Caco-2 (cell line): ENCODE data around the gene ST6GAL1. TPM values are rescaled to one million over a fixed set of nuclear protein-coding genes. Genes with fewer than 3 reads are reported as not detected.

ENCODE experiments used
- BruUV-seq: library from RNA; stranded (reverse); fragments of 400-500 nt; replicated peaks from 2 replicates; lab custom pipeline; 2021; lab: Mats Ljungman, UMichigan
- CTCF ChIA-PET: fragments of 300-600 bp; sonication (Branson Sonifier 250); formaldehyde crosslinking; loops from one replicate; lab custom pipeline; 2022; ENCODE audit warnings: antibody characterized with exemption; lab: Charles Lee
- POLR2A ChIA-PET: fragments of 300-600 bp; sonication (Branson Sonifier 250); formaldehyde crosslinking; loops from one replicate; lab custom pipeline; 2022; ENCODE audit warnings: antibody characterized with exemption; lab: Charles Lee
- DNase-seq, 2 experiments: peaks; one replicate each; pipeline versions ENCODE4 v3.0.0 to v3.0.0-alpha.2; 2020 to 2022
- H3K27me3 ChIP-seq: replicated peaks from 2 replicates; pipeline ENCODE4 v1.6.0; 2011; ENCODE audit warnings: low read length; ENCODE audit not compliant: control insufficient read depth, insufficient read depth
- H3K36me3 ChIP-seq: 2 replicates; pipeline ENCODE4 v1.5.1; 2011; ENCODE audit warnings: low read length; ENCODE audit not compliant: control insufficient read depth, insufficient read depth
- H3K4me1 ChIP-seq: fragments of 250-450 bp; sonication (Bioruptor Pico); 2 replicates; pipeline ENCODE4 v1.5.1; 2020; ENCODE audit warnings: mild to moderate bottlenecking
- H3K4me3 ChIP-seq: 2 replicates; pipeline ENCODE4 v1.5.1; 2011; ENCODE audit warnings: low read depth, mild to moderate bottlenecking, control low read depth, low read length
- H3K9me3 ChIP-seq: fragments of 250-450 bp; sonication (Bioruptor Pico); 2 replicates; pipeline ENCODE4 v1.5.1; 2020; ENCODE audit warnings: mild to moderate bottlenecking, moderate library complexity
- H3K27ac Mint-ChIP-seq: one replicate; pipeline ENCODE4 v1.8.0; 2022; ENCODE audit warnings: mixed read lengths; ENCODE audit not compliant: unreplicated experiment
- H3K27me3 Mint-ChIP-seq: one replicate; pipeline ENCODE4 v1.8.0; 2022; ENCODE audit warnings: mixed read lengths; ENCODE audit not compliant: insufficient read depth, unreplicated experiment
- H3K36me3 Mint-ChIP-seq: one replicate; pipeline ENCODE4 v1.8.0; 2022; ENCODE audit warnings: mild to moderate bottlenecking, mixed read lengths; ENCODE audit not compliant: insufficient read depth, unreplicated experiment
- H3K4me1 Mint-ChIP-seq: one replicate; pipeline ENCODE4 v1.8.0; 2022; ENCODE audit warnings: low read depth, mixed read lengths; ENCODE audit not compliant: unreplicated experiment
- H3K4me3 Mint-ChIP-seq: one replicate; pipeline ENCODE4 v1.8.0; 2022; ENCODE audit warnings: mild to moderate bottlenecking, moderate library complexity, mixed read lengths; ENCODE audit not compliant: unreplicated experiment
- H3K9me3 Mint-ChIP-seq: one replicate; pipeline ENCODE4 v1.8.0; 2022; ENCODE audit warnings: mixed read lengths; ENCODE audit not compliant: unreplicated experiment
- CTCF ChIP-seq, 2 experiments: fragments of 200-600 bp in 1 of 2; IDR thresholded peaks; 1 replicate in 1 of 2; 2 replicates in 1 of 2; pipeline versions ENCODE4 v1.5.1 to v1.8.0; 2011 to 2022; ENCODE audit warnings: antibody characterized with exemption in 1 of 2, control low read depth in 1 of 2, inconsistent platforms in 1 of 2, low read depth in 1 of 2, low read length in 1 of 2, mild to moderate bottlenecking in 1 of 2, moderate library complexity in 1 of 2; ENCODE audit not compliant: insufficient read depth in 1 of 2, severe bottlenecking in 1 of 2, unreplicated experiment in 1 of 2
- intact Hi-C: fragments of 100-400 bp; cut with micrococcal nuclease; formaldehyde crosslinking; loops from one replicate; pipeline ENCODE4 v1.10.0; 2022; ENCODE audit not compliant: unreplicated experiment
- total RNA-seq: library from RNA; stranded (reverse); gene quantifications from 2 replicates; pipeline ENCODE4 v1.2.3, GENCODE V29; 2022

ST6GAL1 gene
- total RNA-seq, 1 experiment from 2014 or later, result 34.6 TPM

- H3K36me3 Mint-ChIP-seq, result peaks cover 6% of the 10 kb centered on the region
- no peaks in the 10 kb centered on the region for H3K27me3 ChIP-seq
- no peak overlapping the region for H3K4me3 ChIP-seq
- DNase-seq, result no peak
- H3K4me3 Mint-ChIP-seq, result no peak overlapping the region
- peaks cover 32% of the 10 kb centered on the region for H3K4me1 ChIP-seq
- intact Hi-C loops, result no loop called here
- no peaks in the 10 kb centered on the region for H3K27me3 Mint-ChIP-seq
- CTCF ChIA-PET, result no interaction called here
- no peaks in the 10 kb centered on the region for H3K9me3 ChIP-seq
- peaks cover 2% of the 10 kb centered on the region for H3K36me3 ChIP-seq
- no TSS peak for BruUV-seq
- no peak for TF ChIP-seq CTCF (IDR thresholded peaks at IDR 0.05; ENCODE audit: insufficient read depth in 1 of 2, low read depth in 1 of 2, low read length in 1 of 2, severe bottlenecking in 1 of 2, unreplicated experiment in 1 of 2)
- no peak overlapping the region for H3K27ac Mint-ChIP-seq
- POLR2A ChIA-PET, result no interaction called here
- H3K4me1 Mint-ChIP-seq, result peaks cover 31% of the 10 kb centered on the region
- H3K9me3 Mint-ChIP-seq, result no peaks in the 10 kb centered on the region
Observed at GRCh38 chr3:187044206-187044605, 113.9 kb downstream of the ST6GAL1 start.

DNA sequence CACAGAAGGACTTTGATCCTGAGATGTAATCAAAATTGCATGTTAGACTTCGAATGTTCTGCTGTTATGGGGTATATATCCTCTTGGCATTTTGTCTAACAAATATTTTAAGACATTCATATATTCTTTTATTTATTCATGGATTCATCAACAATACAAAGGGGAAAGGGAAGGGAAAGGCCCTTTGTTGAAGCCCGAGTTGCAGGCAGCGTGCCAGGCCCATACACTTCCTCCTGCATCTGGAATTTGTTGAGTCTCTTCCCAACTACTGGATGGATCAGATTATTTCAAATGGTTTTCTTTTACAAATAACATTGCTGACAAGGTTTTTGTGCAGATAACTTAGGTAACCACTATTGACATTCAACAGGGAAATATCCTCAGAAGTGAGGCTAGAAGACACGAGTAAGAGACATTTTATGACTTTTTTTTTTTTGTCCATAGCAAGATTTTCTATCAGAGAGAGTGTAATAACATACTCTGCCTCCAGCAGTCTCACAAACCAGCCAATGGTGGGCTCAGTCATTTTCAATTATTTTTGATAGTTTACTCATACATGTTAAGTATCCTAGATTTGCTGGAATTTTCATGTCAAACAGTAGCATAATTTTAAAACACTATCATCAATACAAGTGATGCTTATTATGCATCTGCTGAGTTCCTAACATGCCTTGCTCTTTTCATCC is 114.7 kb downstream of the ST6GAL1 start:
- H3K27me3 ChIP-seq, result no peaks in the 10 kb centered on the region
- H3K4me1 ChIP-seq, result peaks cover 33% of the 10 kb centered on the region
- intact Hi-C loops, result no loop called here
- DNase-seq, result no peak
- BruUV-seq, result no TSS peak
- ChIA-PET CTCF (no interaction called here), POLR2A (interaction anchor here (0.5 kb wide), 1 partner anchor 20 kb away, joined by 4 read pairs; no protein-coding TSS in a partner anchor)
- H3K27me3 Mint-ChIP-seq, result no peaks in the 10 kb centered on the region
- peaks cover 6% of the 10 kb centered on the region for H3K36me3 Mint-ChIP-seq
- H3K36me3 ChIP-seq, result no peaks in the 10 kb centered on the region; the same call in 1 of the 2 replicates
- no peaks in the 10 kb centered on the region for H3K9me3 Mint-ChIP-seq
- H3K4me1 Mint-ChIP-seq, result peaks cover 26% of the 10 kb centered on the region
- H3K9me3 ChIP-seq, result no peaks in the 10 kb centered on the region
- no peak overlapping the region for H3K4me3 ChIP-seq
- no peak overlapping the region for H3K27ac Mint-ChIP-seq
- no peak for TF ChIP-seq CTCF (IDR thresholded peaks at IDR 0.05; ENCODE audit: insufficient read depth in 1 of 2, low read depth in 1 of 2, low read length in 1 of 2, severe bottlenecking in 1 of 2, unreplicated experiment in 1 of 2)
- no peak overlapping the region for H3K4me3 Mint-ChIP-seq

- Mint-ChIP-seq H3K4me3 (no peak overlapping the region), H3K27me3 (no peaks in the 10 kb centered on the region), H3K36me3 (peaks cover 6% of the 10 kb centered on the region), H3K27ac (no peak overlapping the region), H3K4me1 (peaks cover 18% of the 10 kb centered on the region), H3K9me3 (no peaks in the 10 kb centered on the region)
- no peak for DNase-seq
- CTCF ChIA-PET, result no interaction called here
- intact Hi-C loops, result no loop called here
- Histone ChIP-seq H3K27me3 (no peaks in the 10 kb centered on the region), H3K36me3 (no peaks in the 10 kb centered on the region; the same call in 1 of the 2 replicates), H3K4me3 (no peak overlapping the region), H3K4me1 (peaks cover 26% of the 10 kb centered on the region), H3K9me3 (no peaks in the 10 kb centered on the region)
- TF ChIP-seq CTCF (IDR thresholded peaks at IDR 0.05; ENCODE audit: insufficient read depth in 1 of 2, low read depth in 1 of 2, low read length in 1 of 2, severe bottlenecking in 1 of 2, unreplicated experiment in 1 of 2), result no peak
- POLR2A ChIA-PET, result no interaction called here
- BruUV-seq, result no TSS peak
Observed at GRCh38 chr3:187046033-187046432, 115.7 kb downstream of the ST6GAL1 start.
